OCI-LY1 (cell line): ENCODE results near the gene CSGALNACT2.

Experiments used
- H2AFZ ChIP-seq: fragments of 200-600 bp; sonication (generic), shearing (Covaris generic); 2 replicates; pipeline ENCODE4 v1.6.0; 2014; ENCODE audit warnings: antibody characterized with exemption, mild to moderate bottlenecking, low read length
- H3F3A ChIP-seq: fragments of 200-600 bp; sonication (generic), shearing (Covaris generic); 2 replicates; pipeline ENCODE4 v1.6.0; 2014; ENCODE audit warnings: mild to moderate bottlenecking, antibody characterized with exemption, low read length, moderate library complexity; ENCODE audit not compliant: insufficient read depth
- H3K27ac ChIP-seq: fragments of 200-600 bp; sonication (generic); 2 replicates; pipeline ENCODE4 v1.5.1; 2014; ENCODE audit warnings: low read length, mixed run types, mild to moderate bottlenecking, low read depth; ENCODE audit not compliant: poor library complexity, severe bottlenecking
- H3K27me3 ChIP-seq: fragments of 200-600 bp; sonication (generic); 2 replicates; pipeline ENCODE4 v1.6.0; 2014; ENCODE audit warnings: antibody characterized with exemption, mild to moderate bottlenecking, low read length, moderate library complexity; ENCODE audit not compliant: insufficient read depth
- H3K36me3 ChIP-seq: fragments of 200-600 bp; sonication (generic); 2 replicates; pipeline ENCODE4 v1.6.1; 2014; ENCODE audit warnings: mild to moderate bottlenecking, antibody characterized with exemption, low read length, moderate library complexity, mixed read lengths; ENCODE audit not compliant: insufficient read depth
- H3K4me1 ChIP-seq: fragments of 200-600 bp; sonication (generic); 2 replicates; pipeline ENCODE4 v1.5.1; 2014; ENCODE audit warnings: mild to moderate bottlenecking, low read length, moderate library complexity; ENCODE audit not compliant: insufficient read depth, severe bottlenecking
- H3K4me2 ChIP-seq: fragments of 200-600 bp; sonication (generic), shearing (Covaris generic); 2 replicates; pipeline ENCODE4 v1.6.1; 2014; ENCODE audit warnings: low read length
- H3K4me3 ChIP-seq: fragments of 200-600 bp; sonication (generic); 2 replicates; pipeline ENCODE4 v1.5.1; 2014; ENCODE audit warnings: low read length, low read depth, mild to moderate bottlenecking, mixed read lengths; ENCODE audit not compliant: poor library complexity, severe bottlenecking
- H3K79me2 ChIP-seq: fragments of 200-600 bp; shearing (Covaris generic); 2 replicates; pipeline ENCODE4 v1.6.1; 2016; ENCODE audit warnings: mixed run types, low read length, mixed read lengths; ENCODE audit not compliant: insufficient read depth
- H3K9ac ChIP-seq: fragments of 200-600 bp; sonication (generic), shearing (Covaris generic); 2 replicates; pipeline ENCODE4 v1.6.1; 2014; ENCODE audit warnings: mild to moderate bottlenecking, low read length, mixed read lengths
- H3K9me2 ChIP-seq: fragments of 200-600 bp; sonication (generic), shearing (Covaris generic); 2 replicates; pipeline ENCODE4 v1.6.1; 2014; ENCODE audit warnings: low read depth, mild to moderate bottlenecking, low read length, mixed read lengths
- H3K9me3 ChIP-seq: fragments of 200-600 bp; shearing (Covaris generic); 2 replicates; pipeline ENCODE4 v1.6.1; 2014; ENCODE audit warnings: low read length, mixed read lengths
- H4K20me1 ChIP-seq: fragments of 200-600 bp; sonication (generic), shearing (Covaris generic); 2 replicates; pipeline ENCODE4 v1.6.0; 2016; ENCODE audit warnings: mild to moderate bottlenecking, low read length; ENCODE audit not compliant: insufficient read depth
- EZH2 ChIP-seq: fragments of 200-600 bp; sonication (generic), shearing (Covaris generic); IDR thresholded peaks from 2 replicates; pipeline ENCODE4 v1.8.0; 2017; ENCODE audit warnings: borderline replicate concordance, mixed run types, mild to moderate bottlenecking, antibody characterized with exemption, low read length, moderate library complexity, mixed read lengths
- TF ChIP-seq, protein P1 (sequence below): fragments of 200-600 bp; sonication (generic), shearing (Covaris generic); IDR thresholded peaks from 2 replicates; pipeline ENCODE4 v1.5.1; 2017; ENCODE audit warnings: mild to moderate bottlenecking, antibody characterized with exemption, low read length, moderate library complexity, mixed read lengths

CSGALNACT2 gene

DNA sequence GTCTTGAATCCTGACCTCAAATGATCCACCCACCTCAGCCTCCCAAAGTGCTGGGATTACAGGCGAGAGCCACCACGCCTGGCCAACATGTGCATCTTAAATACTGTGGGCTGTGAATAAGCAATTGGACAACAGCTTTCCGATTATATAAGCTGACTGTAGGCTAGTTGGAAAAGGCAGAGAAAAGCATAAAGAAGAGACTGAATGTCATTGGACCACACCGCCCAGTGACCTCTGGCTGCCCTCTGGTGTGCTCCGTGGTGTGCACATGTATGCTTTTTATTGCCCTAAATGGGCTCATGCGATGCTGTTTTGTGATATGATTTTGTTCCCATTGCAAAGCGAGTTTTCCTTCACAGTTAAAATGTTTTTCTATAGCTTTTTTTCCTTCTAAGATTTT, 15.4 kb upstream of the CSGALNACT2 start:
- no peaks in the 10 kb centered on the region for H3K27me3 ChIP-seq
- no peak for TF ChIP-seq EZH2
- TF ChIP-seq, protein P1, sequence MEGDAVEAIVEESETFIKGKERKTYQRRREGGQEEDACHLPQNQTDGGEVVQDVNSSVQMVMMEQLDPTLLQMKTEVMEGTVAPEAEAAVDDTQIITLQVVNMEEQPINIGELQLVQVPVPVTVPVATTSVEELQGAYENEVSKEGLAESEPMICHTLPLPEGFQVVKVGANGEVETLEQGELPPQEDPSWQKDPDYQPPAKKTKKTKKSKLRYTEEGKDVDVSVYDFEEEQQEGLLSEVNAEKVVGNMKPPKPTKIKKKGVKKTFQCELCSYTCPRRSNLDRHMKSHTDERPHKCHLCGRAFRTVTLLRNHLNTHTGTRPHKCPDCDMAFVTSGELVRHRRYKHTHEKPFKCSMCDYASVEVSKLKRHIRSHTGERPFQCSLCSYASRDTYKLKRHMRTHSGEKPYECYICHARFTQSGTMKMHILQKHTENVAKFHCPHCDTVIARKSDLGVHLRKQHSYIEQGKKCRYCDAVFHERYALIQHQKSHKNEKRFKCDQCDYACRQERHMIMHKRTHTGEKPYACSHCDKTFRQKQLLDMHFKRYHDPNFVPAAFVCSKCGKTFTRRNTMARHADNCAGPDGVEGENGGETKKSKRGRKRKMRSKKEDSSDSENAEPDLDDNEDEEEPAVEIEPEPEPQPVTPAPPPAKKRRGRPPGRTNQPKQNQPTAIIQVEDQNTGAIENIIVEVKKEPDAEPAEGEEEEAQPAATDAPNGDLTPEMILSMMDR = no peak
- no peaks in the 10 kb centered on the region for H4K20me1 ChIP-seq
- H3K79me2 ChIP-seq = no peaks in the 10 kb centered on the region
- no peaks in the 10 kb centered on the region for H3K36me3 ChIP-seq
- H3F3A ChIP-seq = no peaks in the 10 kb centered on the region
- H3K9me2 ChIP-seq = no peaks in the 10 kb centered on the region
- no peaks in the 10 kb centered on the region for H3K4me1 ChIP-seq
- H3K9me3 ChIP-seq = no peaks in the 10 kb centered on the region
- H3K27ac ChIP-seq = no peak overlapping the region
- no peak overlapping the region for H3K9ac ChIP-seq
- no peak overlapping the region for H2AFZ ChIP-seq
- H3K4me3 ChIP-seq = no peak overlapping the region
- H3K4me2 ChIP-seq = no peak overlapping the region

DNA sequence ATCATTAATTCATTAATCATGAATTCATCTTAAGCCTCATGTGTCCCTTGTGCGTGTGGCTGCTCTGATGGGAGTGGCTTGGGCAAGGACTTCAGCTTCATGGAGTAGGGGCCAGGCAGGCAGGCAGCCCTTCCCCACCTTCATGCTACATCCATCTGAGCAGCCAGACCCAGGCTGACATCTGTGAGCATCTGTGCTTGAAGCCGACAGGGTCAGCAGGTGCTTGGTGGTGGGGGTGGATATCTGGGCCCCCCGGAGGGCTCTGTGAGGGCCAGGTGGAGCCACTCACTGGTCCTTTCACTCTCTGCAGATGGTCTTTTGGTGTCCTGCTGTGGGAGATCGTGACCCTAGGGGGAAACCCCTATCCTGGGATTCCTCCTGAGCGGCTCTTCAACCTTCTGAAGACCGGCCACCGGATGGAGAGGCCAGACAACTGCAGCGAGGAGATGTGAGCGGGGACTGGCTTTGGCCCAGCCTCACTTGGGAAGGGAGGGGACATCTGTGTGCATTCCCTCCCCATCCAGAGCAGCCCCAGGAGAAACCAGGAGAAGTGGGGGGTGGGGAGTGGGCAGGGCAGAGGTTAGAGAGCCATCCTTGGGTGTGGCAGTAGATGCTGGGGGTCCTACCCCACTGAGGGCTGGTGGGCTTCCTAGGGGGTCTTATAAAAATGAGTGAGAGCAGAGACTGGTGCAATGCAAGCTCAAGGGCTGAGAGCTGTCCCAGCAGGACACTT, 14.7 kb upstream of the CSGALNACT2 start:
- Histone ChIP-seq H3K36me3 (no peaks in the 10 kb centered on the region), H3K4me2 (no peak overlapping the region), H3K9me2 (no peaks in the 10 kb centered on the region), H3K27ac (no peak overlapping the region), H2AFZ (no peak overlapping the region), H3K27me3 (no peaks in the 10 kb centered on the region), H3F3A (no peaks in the 10 kb centered on the region), H3K4me3 (no peak overlapping the region), H3K4me1 (no peaks in the 10 kb centered on the region), H3K9me3 (no peaks in the 10 kb centered on the region), H3K79me2 (no peaks in the 10 kb centered on the region), H3K9ac (no peak overlapping the region), H4K20me1 (no peaks in the 10 kb centered on the region)
- no peak for TF ChIP-seq EZH2
- TF ChIP-seq, protein P1 = no peak

DNA sequence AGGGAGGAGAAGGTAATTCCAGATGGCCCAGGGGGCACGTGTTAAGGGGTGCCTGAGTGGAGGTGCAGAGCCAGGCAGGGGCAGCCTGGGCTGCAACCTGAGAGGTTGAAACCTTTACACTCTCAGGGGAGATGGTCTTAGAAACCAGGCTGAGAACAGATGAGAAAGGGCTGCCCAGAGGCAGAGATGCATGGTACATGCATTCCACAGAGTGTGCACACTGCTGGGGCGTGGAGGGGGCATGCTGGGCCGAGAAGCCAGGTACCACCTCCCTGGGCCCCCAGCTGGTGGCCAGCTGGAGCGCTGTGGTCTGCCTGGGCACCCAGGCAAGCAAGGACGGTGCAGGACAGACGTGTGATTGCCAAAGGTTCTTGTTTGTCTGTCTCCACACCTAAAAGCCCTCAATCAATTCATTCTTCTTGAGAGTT, 14.1 kb upstream of the CSGALNACT2 start:
- no peaks in the 10 kb centered on the region for H3K79me2 ChIP-seq
- no peaks in the 10 kb centered on the region for H3K27me3 ChIP-seq
- no peak overlapping the region for H3K4me3 ChIP-seq
- no peaks in the 10 kb centered on the region for H3F3A ChIP-seq
- H4K20me1 ChIP-seq = no peaks in the 10 kb centered on the region
- H3K9ac ChIP-seq = no peak overlapping the region
- H2AFZ ChIP-seq = no peak overlapping the region
- no peaks in the 10 kb centered on the region for H3K9me3 ChIP-seq
- TF ChIP-seq EZH2 = no peak
- TF ChIP-seq, protein P1 = no peak
- H3K9me2 ChIP-seq = no peaks in the 10 kb centered on the region
- no peak overlapping the region for H3K4me2 ChIP-seq
- H3K4me1 ChIP-seq = no peaks in the 10 kb centered on the region
- H3K36me3 ChIP-seq = no peaks in the 10 kb centered on the region
- H3K27ac ChIP-seq = no peak overlapping the region
